ENCODE data around the gene MYO1F. TPM values are rescaled to one million over a fixed set of nuclear protein-coding genes. Genes with fewer than 3 reads are reported as not detected.

The MYO1F gene
- total RNA-seq, 2 experiments from 2014 or later, result 66.7 to 67.4 TPM

- no peak for ATAC-seq (ENCODE audit: poor library complexity)
- Mint-ChIP-seq H3K9me3 (no peaks in the 10 kb centered on the region), H3K4me3 (peak overlapping the region; percentile 89), H3K4me1 (ENCODE audit: low read depth) (peaks cover 47% of the 10 kb centered on the region), H3K27ac (peak overlapping the region; percentile 63), H3K27me3 (no peaks in the 10 kb centered on the region), H3K36me3 (ENCODE audit: low read depth) (peaks cover 50% of the 10 kb centered on the region)
- peaks cover 34% of the 10 kb centered on the region for H3K4me1 ChIP-seq (ENCODE audit: insufficient read depth, low read length)
- no peak for TF ChIP-seq CTCF (IDR thresholded peaks at IDR 0.05)
- peak in 1 of 14 experiments; percentile 15 for DNase-seq
- ChIA-PET POLR2A (no interaction called here), CTCF (no interaction called here)
- H3K36me3 ChIP-seq (ENCODE audit: insufficient read depth, low read length), result peaks cover 9% of the 10 kb centered on the region
- H3K27me3 ChIP-seq (ENCODE audit: control insufficient read depth in 1 of 2, insufficient read depth in 2 of 2, low read length in 2 of 2), result no peaks in the 10 kb centered on the region
- no peak overlapping the region for H3K27ac ChIP-seq (ENCODE audit: low read depth in 1 of 2, low read length in 2 of 2)
- peaks cover 8 to 15% of the 10 kb centered on the region in 2 experiments for H3K9me3 ChIP-seq (ENCODE audit: control insufficient read depth in 1 of 2, insufficient read depth in 1 of 2, low read length in 2 of 2)
- intact Hi-C loops (cut with DNase I, micrococcal nuclease), result loop anchor here in 1 of 2 experiments (2.0 kb wide), 1 partner anchor 220 kb away; no protein-coding TSS in a partner anchor
- peak overlapping the region; percentile 75 for H3K4me3 ChIP-seq (ENCODE audit: low read length)
Measured at GRCh38 chr19:8608941-8609278, 31.7 kb upstream of the MYO1F start.

- Mint-ChIP-seq H3K4me3 (peak overlapping the region; percentile 17), H3K9me3 (no peaks in the 10 kb centered on the region), H3K27ac (peak overlapping the region; percentile 2), H3K36me3 (ENCODE audit: low read depth) (peaks cover 56% of the 10 kb centered on the region), H3K27me3 (no peaks in the 10 kb centered on the region), H3K4me1 (ENCODE audit: low read depth) (peaks cover 41% of the 10 kb centered on the region)
- Histone ChIP-seq H3K27me3 (ENCODE audit: control insufficient read depth in 1 of 2, insufficient read depth in 2 of 2, low read length in 2 of 2) (no peaks in the 10 kb centered on the region), H3K27ac (ENCODE audit: low read depth in 1 of 2, low read length in 2 of 2) (no peak overlapping the region), H3K4me1 (ENCODE audit: insufficient read depth, low read length) (peaks cover 31% of the 10 kb centered on the region), H3K36me3 (ENCODE audit: insufficient read depth, low read length) (peaks cover 12% of the 10 kb centered on the region), H3K4me3 (ENCODE audit: low read length) (no peak overlapping the region), H3K9me3 (ENCODE audit: control insufficient read depth in 1 of 2, insufficient read depth in 1 of 2, low read length in 2 of 2) (peaks cover 8 to 15% of the 10 kb centered on the region in 2 experiments)
- DNase-seq (no peak), ATAC-seq (ENCODE audit: poor library complexity) (no peak)
- CTCF ChIA-PET, result no interaction called here
- no peak for TF ChIP-seq CTCF (IDR thresholded peaks at IDR 0.05)
- POLR2A ChIA-PET, result no interaction called here
- intact Hi-C loops (cut with DNase I, micrococcal nuclease), result no loop called here
Measured at GRCh38 chr19:8607386-8607785, 30.1 kb upstream of the MYO1F start.

- ChIA-PET POLR2A (interaction anchor here (0.6 kb wide), 1 partner anchor 12 kb away, joined by 3 read pairs; no protein-coding TSS in a partner anchor), CTCF (no interaction called here)
- ATAC-seq (ENCODE audit: poor library complexity) (no peak), DNase-seq (no peak)
- Histone ChIP-seq H3K4me3 (ENCODE audit: low read length) (no peak overlapping the region), H3K36me3 (ENCODE audit: insufficient read depth, low read length) (peaks cover 21% of the 10 kb centered on the region), H3K9me3 (ENCODE audit: control insufficient read depth in 1 of 2, insufficient read depth in 1 of 2, low read length in 2 of 2) (peaks cover 8 to 15% of the 10 kb centered on the region in 2 experiments), H3K4me1 (ENCODE audit: insufficient read depth, low read length) (peaks cover 21% of the 10 kb centered on the region), H3K27me3 (ENCODE audit: control insufficient read depth in 1 of 2, insufficient read depth in 2 of 2, low read length in 2 of 2) (no peaks in the 10 kb centered on the region), H3K27ac (ENCODE audit: low read depth in 1 of 2, low read length in 2 of 2) (no peak overlapping the region)
- H3K27me3 Mint-ChIP-seq, result no peaks in the 10 kb centered on the region
- H3K9me3 Mint-ChIP-seq, result no peaks in the 10 kb centered on the region
- intact Hi-C loops (cut with DNase I, micrococcal nuclease), result no loop called here
- TF ChIP-seq CTCF (IDR thresholded peaks at IDR 0.05), result no peak
- peaks cover 30% of the 10 kb centered on the region for H3K4me1 Mint-ChIP-seq (ENCODE audit: low read depth)
- peaks cover 66% of the 10 kb centered on the region for H3K36me3 Mint-ChIP-seq (ENCODE audit: low read depth)
- H3K27ac Mint-ChIP-seq, result no peak overlapping the region
- H3K4me3 Mint-ChIP-seq, result no peak overlapping the region
Measured at GRCh38 chr19:8605514-8605913, 28.3 kb upstream of the MYO1F start.
